PC-9 (cell line): ENCODE results near the gene CRYL1. TPM values are rescaled to one million over a fixed set of nuclear protein-coding genes. Genes with fewer than 3 reads are reported as not detected.

Experiments
- BruUV-seq: library from RNA; stranded (reverse); fragments of 400-500 nt; replicated peaks from 2 replicates; lab custom pipeline; 2021; lab: Mats Ljungman, UMichigan
- CTCF ChIA-PET: fragments of 300-600 bp; sonication (Branson Sonifier 250); formaldehyde crosslinking; loops from one replicate; lab custom pipeline; 2022; ENCODE audit warnings: antibody characterized with exemption; lab: Charles Lee
- POLR2A ChIA-PET: fragments of 300-600 bp; sonication (Branson Sonifier 250); formaldehyde crosslinking; loops from one replicate; lab custom pipeline; 2022; ENCODE audit warnings: antibody characterized with exemption; ENCODE audit not compliant: unreplicated experiment; lab: Charles Lee
- DNase-seq, 2 experiments: peaks; one replicate each; pipeline versions ENCODE4 v3.0.0 to v3.0.0-alpha.2; 2015 to 2022; ENCODE audit warnings: mixed read lengths in 1 of 2
- H2AFZ ChIP-seq: fragments of 200-600 bp; sonication (generic); 2 replicates; pipeline ENCODE4 v1.8.1; 2017; ENCODE audit warnings: antibody characterized with exemption
- H3F3A ChIP-seq: fragments of 200-600 bp; sonication (generic); 2 replicates; pipeline ENCODE4 v1.8.1; 2017; ENCODE audit warnings: antibody characterized with exemption, mild to moderate bottlenecking, low read depth; ENCODE audit not compliant: insufficient read depth
- H3K27ac ChIP-seq: fragments of 200-600 bp; sonication (generic); 2 replicates; pipeline ENCODE4 v1.6.1; 2016; ENCODE audit warnings: mixed run types
- H3K27me3 ChIP-seq: fragments of 200-600 bp; sonication (generic); 2 replicates; pipeline ENCODE4 v1.6.1; 2016; ENCODE audit warnings: low read depth, mixed run types; ENCODE audit not compliant: insufficient read depth
- H3K36me3 ChIP-seq: fragments of 200-600 bp; sonication (generic); 2 replicates; pipeline ENCODE4 v1.6.1; 2016; ENCODE audit warnings: low read depth, mixed run types
- H3K4me1 ChIP-seq: fragments of 200-600 bp; sonication (generic); replicated peaks from 2 replicates; pipeline ENCODE4 v1.6.1; 2016; ENCODE audit warnings: mixed run types; ENCODE audit not compliant: insufficient read depth
- H3K4me2 ChIP-seq: fragments of 200-600 bp; sonication (generic); 2 replicates; pipeline ENCODE4 v1.6.1; 2017; ENCODE audit warnings: mixed run types
- H3K4me3 ChIP-seq: fragments of 200-600 bp; sonication (generic); 2 replicates; pipeline ENCODE4 v1.6.1; 2016; ENCODE audit warnings: mixed run types
- H3K79me2 ChIP-seq: fragments of 200-600 bp; sonication (generic); 2 replicates; pipeline ENCODE4 v1.6.1; 2017; ENCODE audit warnings: low read depth, mixed run types
- H3K9me2 ChIP-seq: fragments of 200-600 bp; sonication (generic); 2 replicates; pipeline ENCODE4 v1.8.1; 2017; ENCODE audit warnings: mild to moderate bottlenecking; ENCODE audit not compliant: insufficient read depth
- H3K9me3 ChIP-seq: fragments of 200-600 bp; sonication (generic); 2 replicates; pipeline ENCODE4 v1.8.1; 2016; ENCODE audit warnings: low read depth; ENCODE audit not compliant: insufficient read depth
- H4K20me1 ChIP-seq: fragments of 200-600 bp; sonication (generic); 2 replicates; pipeline ENCODE4 v1.8.1; 2017; ENCODE audit not compliant: insufficient read depth
- EZH2 ChIP-seq: fragments of 200-600 bp; sonication (generic); IDR thresholded peaks from 2 replicates; pipeline ENCODE4 v1.8.0; 2017; ENCODE audit warnings: antibody characterized with exemption, low read depth
- intact Hi-C: fragments of 100-400 bp; cut with micrococcal nuclease; formaldehyde crosslinking; loops from one replicate; pipeline ENCODE4 v1.10.0; 2022; ENCODE audit not compliant: unreplicated experiment
- total RNA-seq: library from RNA; stranded (reverse); gene quantifications from 2 replicates; pipeline ENCODE4 v1.2.3, GENCODE V29; 2021
- TF ChIP-seq, protein P1 (sequence below): fragments of 200-600 bp; sonication (generic); conservative IDR thresholded peaks from 2 replicates; pipeline ENCODE4 v1.6.1; 2017; ENCODE audit warnings: mixed run types, antibody characterized with exemption, mild to moderate bottlenecking, moderate library complexity

CRYL1 gene
- total RNA-seq, 1 experiment from 2014 or later, result 8.7 TPM

DNA sequence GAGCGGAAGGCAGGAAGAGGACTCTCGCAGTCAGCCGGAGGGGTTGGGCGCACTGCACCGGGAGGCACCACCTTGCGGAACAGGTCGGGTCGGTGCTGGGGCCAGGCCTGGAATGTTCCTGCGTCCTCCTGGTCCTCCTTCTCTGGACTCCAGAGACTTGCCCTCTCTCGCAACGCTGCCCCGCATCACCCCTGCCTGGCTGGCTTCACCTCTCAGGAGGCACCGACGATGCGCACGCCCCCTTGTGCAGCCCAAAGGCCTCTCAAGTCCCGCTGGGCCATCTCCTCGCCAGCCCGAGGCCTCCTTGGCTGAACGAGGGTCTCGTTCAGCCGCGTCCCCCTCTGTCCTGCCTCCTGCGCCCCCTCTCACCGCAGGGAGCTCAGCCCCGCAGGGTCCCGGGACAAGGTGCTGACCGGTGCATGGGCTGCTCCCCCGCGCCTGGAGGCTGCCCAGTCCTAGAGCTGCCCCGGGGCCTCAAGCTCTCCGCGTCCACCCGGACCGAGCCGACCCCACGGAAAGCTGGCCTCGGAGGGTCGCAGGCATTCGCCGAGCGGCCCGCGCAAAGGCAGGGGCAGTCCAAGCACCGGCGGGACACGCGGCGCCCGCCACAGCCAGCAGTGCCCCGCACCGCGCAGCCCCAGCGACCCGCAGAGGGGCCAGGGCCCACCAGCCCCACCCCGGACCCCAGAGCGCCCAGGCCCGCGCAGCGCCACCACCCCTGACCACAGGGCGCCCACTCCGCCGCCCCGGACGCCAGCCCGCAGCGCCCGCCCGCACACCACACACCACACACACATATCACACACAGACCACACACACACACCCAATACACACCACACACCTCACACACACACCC is 133.8 kb downstream of the CRYL1 start:
- BruUV-seq, result no TSS peak
- CTCF ChIA-PET, result no interaction called here

DNA sequence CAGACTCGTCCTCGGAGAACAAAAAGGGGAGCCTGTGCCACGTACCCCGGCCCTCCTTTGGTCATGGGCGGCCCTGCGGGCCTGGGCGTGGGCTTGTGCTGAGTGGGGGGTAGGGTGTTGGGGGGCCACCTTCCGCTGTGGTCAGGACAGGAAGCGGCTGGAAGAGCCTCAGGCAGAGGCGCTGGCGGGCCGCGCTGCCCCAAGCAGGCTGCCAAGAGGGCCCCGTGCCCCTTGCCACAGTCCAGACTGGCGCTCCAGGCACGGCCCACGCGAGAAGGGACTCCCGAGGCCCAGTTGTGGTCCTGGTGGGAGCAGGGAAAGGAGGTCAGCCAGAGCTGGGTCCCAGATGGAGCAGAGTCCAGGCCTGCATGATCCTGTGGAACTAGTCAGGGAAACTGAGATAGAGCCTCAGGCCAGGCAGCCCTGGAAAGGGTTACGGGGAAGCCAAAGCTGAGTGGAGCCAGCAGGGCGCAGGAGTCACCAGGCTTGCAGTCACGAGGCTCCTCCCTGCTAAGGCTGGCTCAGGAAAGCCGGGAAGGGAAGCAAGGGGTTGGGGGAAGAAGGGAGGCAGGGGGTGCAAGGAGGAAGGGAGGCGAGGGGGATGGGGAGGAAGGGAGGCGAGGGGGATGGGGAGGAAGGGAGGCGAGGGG is 135.0 kb downstream of the CRYL1 start:
- Histone ChIP-seq H3K79me2 (no peaks in the 10 kb centered on the region), H3K9me2 (no peaks in the 10 kb centered on the region), H4K20me1 (no peaks in the 10 kb centered on the region), H3K4me1 (peaks cover 23% of the 10 kb centered on the region), H3K9me3 (peaks cover 7% of the 10 kb centered on the region), H3K27me3 (no peaks in the 10 kb centered on the region), H3F3A (peaks cover 40% of the 10 kb centered on the region; the same call in 1 of the 2 replicates), H3K27ac (no peak overlapping the region), H3K36me3 (no peaks in the 10 kb centered on the region), H2AFZ (no peak overlapping the region), H3K4me2 (no peak overlapping the region), H3K4me3 (no peak overlapping the region)
- ChIA-PET POLR2A (no interaction called here), CTCF (no interaction called here)
- DNase-seq, result no peak
- no TSS peak for BruUV-seq
- intact Hi-C loops, result no loop called here
- TF ChIP-seq EZH2, result no peak
- TF ChIP-seq, protein P1, sequence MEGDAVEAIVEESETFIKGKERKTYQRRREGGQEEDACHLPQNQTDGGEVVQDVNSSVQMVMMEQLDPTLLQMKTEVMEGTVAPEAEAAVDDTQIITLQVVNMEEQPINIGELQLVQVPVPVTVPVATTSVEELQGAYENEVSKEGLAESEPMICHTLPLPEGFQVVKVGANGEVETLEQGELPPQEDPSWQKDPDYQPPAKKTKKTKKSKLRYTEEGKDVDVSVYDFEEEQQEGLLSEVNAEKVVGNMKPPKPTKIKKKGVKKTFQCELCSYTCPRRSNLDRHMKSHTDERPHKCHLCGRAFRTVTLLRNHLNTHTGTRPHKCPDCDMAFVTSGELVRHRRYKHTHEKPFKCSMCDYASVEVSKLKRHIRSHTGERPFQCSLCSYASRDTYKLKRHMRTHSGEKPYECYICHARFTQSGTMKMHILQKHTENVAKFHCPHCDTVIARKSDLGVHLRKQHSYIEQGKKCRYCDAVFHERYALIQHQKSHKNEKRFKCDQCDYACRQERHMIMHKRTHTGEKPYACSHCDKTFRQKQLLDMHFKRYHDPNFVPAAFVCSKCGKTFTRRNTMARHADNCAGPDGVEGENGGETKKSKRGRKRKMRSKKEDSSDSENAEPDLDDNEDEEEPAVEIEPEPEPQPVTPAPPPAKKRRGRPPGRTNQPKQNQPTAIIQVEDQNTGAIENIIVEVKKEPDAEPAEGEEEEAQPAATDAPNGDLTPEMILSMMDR, result no peak

More for the DNA sequence above, 133.8 kb downstream of the CRYL1 start:
- intact Hi-C loops, result no loop called here
- Histone ChIP-seq H3K4me2 (no peak overlapping the region), H3F3A (peaks cover 40% of the 10 kb centered on the region; the same call in 1 of the 2 replicates), H3K27ac (no peak overlapping the region), H3K79me2 (no peaks in the 10 kb centered on the region), H3K4me1 (peaks cover 26% of the 10 kb centered on the region), H3K9me2 (no peaks in the 10 kb centered on the region), H2AFZ (no peak overlapping the region), H3K4me3 (no peak overlapping the region), H3K9me3 (no peaks in the 10 kb centered on the region; the same call in 1 of the 2 replicates), H3K27me3 (no peaks in the 10 kb centered on the region), H4K20me1 (no peaks in the 10 kb centered on the region), H3K36me3 (no peaks in the 10 kb centered on the region)
- DNase-seq, result peak; percentile 51 to 53
- POLR2A ChIA-PET, result no interaction called here
- TF ChIP-seq EZH2, result no peak
- TF ChIP-seq, protein P1, result no peak

- CTCF ChIA-PET, result no interaction called here
- Histone ChIP-seq H3K9me3 (peaks cover 7% of the 10 kb centered on the region), H3K4me1 (peaks cover 16% of the 10 kb centered on the region), H2AFZ (no peak overlapping the region), H3K27ac (no peak overlapping the region), H3K27me3 (no peaks in the 10 kb centered on the region), H4K20me1 (no peaks in the 10 kb centered on the region), H3K79me2 (no peaks in the 10 kb centered on the region), H3F3A (peaks cover 40% of the 10 kb centered on the region; the same call in 1 of the 2 replicates), H3K9me2 (no peaks in the 10 kb centered on the region), H3K36me3 (no peaks in the 10 kb centered on the region), H3K4me3 (no peak overlapping the region), H3K4me2 (no peak overlapping the region)
- intact Hi-C loops, result no loop called here
- BruUV-seq, result no TSS peak
- POLR2A ChIA-PET, result no interaction called here
- no peak for DNase-seq
- TF ChIP-seq, protein P1, result no peak
- TF ChIP-seq EZH2, result no peak
Observed at GRCh38 chr13:20389696-20390525, 135.7 kb downstream of the CRYL1 start.
